GM21717 (cell line): ENCODE results near the gene CLK4.

Source experiments
- ATAC-seq: cut with Tn5 transposase; IDR thresholded peaks from one replicate; pipeline ENCODE4 v1.9.1; 2021; ENCODE audit warnings: mild to moderate bottlenecking, moderate library complexity; ENCODE audit not compliant: unreplicated experiment

The CLK4 gene

GRCh38 chr5:178557416-178557815 lies 69.4 kb downstream of the CLK4 start:
- no peak for ATAC-seq

DNA sequence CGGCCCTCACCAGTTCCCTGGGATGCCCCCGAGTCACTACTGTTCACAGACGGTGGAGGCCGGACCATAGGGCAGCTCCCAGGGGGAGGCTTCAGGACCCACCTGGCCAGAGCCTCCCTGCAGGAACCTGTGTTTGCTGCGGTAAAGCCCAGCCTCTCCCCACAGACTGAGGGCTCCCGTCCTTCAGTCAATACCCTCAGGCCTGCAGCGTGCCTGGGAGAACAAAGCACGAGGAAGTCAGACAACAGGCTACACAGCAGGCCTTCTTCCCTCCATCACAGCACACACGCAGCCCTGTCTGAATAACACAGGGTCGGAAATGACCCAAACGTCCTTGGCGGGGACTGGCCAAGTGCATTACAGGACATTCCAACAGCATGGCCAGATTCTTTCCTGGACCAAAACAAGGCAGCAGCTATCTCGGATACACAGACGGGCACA lies 71.1 kb downstream of the CLK4 start:
- ATAC-seq, result no peak

DNA sequence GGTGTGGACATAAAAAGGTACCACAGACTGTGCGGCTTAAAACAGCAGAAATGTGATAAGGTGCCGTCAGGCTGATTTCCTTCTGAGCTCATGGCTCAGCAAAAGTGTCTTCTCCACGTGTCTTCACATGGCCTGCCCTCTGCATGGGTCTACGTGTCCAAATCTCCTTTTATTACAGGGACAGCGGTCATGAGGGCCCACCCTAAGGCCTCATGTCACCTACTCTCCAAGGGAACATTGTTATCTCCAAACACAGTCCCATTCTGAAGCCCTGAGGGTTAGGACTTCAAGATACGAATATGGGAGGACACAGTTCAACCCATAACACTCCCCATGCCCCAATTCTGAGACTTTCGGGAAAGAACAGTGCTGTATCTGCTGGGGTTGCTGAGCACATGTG lies 71.8 kb downstream of the CLK4 start:
- no peak for ATAC-seq

DNA sequence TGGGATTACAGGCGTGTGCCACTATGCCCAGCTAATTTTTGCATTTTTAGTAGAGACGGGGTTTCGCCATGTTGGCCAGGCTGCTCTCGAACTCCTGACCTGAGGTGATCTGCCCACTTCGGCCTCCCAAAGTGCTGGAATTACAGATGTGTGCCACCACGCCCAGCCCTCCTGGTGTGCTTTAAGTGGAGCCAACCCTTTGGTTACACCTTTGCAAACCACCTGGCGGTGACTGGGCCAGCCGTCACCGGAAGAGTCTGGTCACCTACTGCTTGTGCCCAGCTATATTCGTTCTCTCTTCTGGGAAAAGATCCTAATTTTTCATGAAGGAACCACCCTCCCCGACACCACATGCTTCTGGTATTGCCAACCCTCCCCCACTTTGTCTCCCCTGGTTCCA lies 72.5 kb downstream of the CLK4 start:
- ATAC-seq, result no peak

DNA sequence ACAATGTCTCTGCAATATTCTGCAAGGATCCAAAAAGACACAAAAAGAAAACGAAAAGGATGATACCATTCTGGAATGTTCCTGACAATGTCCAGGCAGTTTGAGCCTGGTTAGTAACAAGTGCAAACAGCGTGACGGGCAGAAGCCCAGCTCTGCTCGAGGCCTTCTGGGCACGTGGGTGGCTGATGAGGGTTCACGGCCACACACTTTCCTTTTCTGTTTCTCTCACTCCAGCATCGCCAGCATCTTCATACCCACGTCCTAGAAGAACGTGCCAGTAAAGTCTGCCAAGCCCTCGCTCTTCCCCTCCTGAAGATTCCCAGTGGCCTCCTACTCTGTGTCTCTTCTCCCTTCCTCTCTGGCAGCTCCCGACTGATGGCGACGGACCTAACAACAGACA lies 73.3 kb downstream of the CLK4 start:
- ATAC-seq, result no peak
